ENCODE data around the gene PRDX5. TPM values are rescaled to one million over a fixed set of nuclear protein-coding genes. Genes with fewer than 3 reads are reported as not detected.
"Not testable (repeated sequence)": the region's sequence is repeated elsewhere in the genome, so short reads cannot be mapped to it uniquely, and the experiment has no call there.

The PRDX5 gene
- total RNA-seq, 4 donors from 2014 or later = 152 to 381 (median 265) TPM

GRCh38 chr11:64306876-64307622 is 10.9 kb upstream of the PRDX5 start:
- H3K27ac ChIP-seq = peak overlapping the region; percentile 90 to 99 (median 98)
- DNase-seq = peak; percentile 65
- peak overlapping the region in 3 of 4 donors; percentile 56 to 81 (median 65) for H3K4me3 ChIP-seq
- WGBS, 2 donors (ENCODE audit: low coverage in 1 of 2) = 61% methylated on average over 7 of the region's 15 CpGs; no CpG with 5 or more reads in 1 of the 2 donors
- H3K9me3 ChIP-seq = no peaks in the 10 kb centered on the region
- intact Hi-C loops (cut with DNase I; ENCODE audit: low total_unique reads) (no loop called here), in situ Hi-C loops (cut with MboI; ENCODE audit: low pct_ligation_motif_present in 1 of 4, low pct_unique_long_range_greater_than_20kb in 1 of 4, low sequenced_read_pairs in 3 of 4) (no loop called here)
- H3K4me1 ChIP-seq = peaks cover 4 to 29% (median 25%) of the 10 kb centered on the region in 4 donors
- H3K36me3 ChIP-seq = no peaks in the 10 kb centered on the region
- TF ChIP-seq CTCF (IDR thresholded peaks at IDR 0.05) (no peak), EP300 (IDR thresholded peaks at IDR 0.05; ENCODE audit: low read depth) (no peak), POLR2A (IDR thresholded peaks at IDR 0.05) (no peak), POLR2AphosphoS5 (IDR thresholded peaks at IDR 0.05) (no peak)
- peaks cover 1% of the 10 kb centered on the region for H3K27me3 ChIP-seq

GRCh38 chr11:64307795-64308194 is 10.1 kb upstream of the PRDX5 start:
- DNase-seq; H3K36me3 ChIP-seq; H3K27me3 ChIP-seq; in situ Hi-C loops (cut with MboI; ENCODE audit: low pct_ligation_motif_present in 1 of 4, low pct_unique_long_range_greater_than_20kb in 1 of 4, low sequenced_read_pairs in 3 of 4); intact Hi-C loops (cut with DNase I; ENCODE audit: low total_unique reads); H3K9me3 ChIP-seq: not testable (repeated sequence)
- Histone ChIP-seq H3K4me1 (peaks cover 4 to 35% (median 25%) of the 10 kb centered on the region in 4 donors), H3K27ac (peak overlapping the region in 3 of 4 donors; percentile 90 to 99 (median 96)), H3K4me3 (peak overlapping the region in 1 of 4 donors; percentile 65)
- 59% methylated on average over 5 of the region's 5 CpGs; no CpG with 5 or more reads in 1 of the 2 donors for WGBS, 2 donors (ENCODE audit: low coverage in 1 of 2)

GRCh38 chr11:64312947-64313346 is 5.0 kb upstream of the PRDX5 start:
- no peak for DNase-seq
- Histone ChIP-seq H3K27ac (peak overlapping the region in 3 of 4 donors; percentile 51 to 68 (median 62)), H3K4me1 (peaks cover 4 to 29% (median 13%) of the 10 kb centered on the region in 4 donors), H3K4me3 (no peak overlapping the region), H3K27me3 (no peaks in the 10 kb centered on the region), H3K36me3 (peaks cover 0 to 11% (median 3%) of the 10 kb centered on the region in 4 donors), H3K9me3 (no peaks in the 10 kb centered on the region)
- TF ChIP-seq POLR2AphosphoS5 (IDR thresholded peaks at IDR 0.05) (no peak), POLR2A (IDR thresholded peaks at IDR 0.05) (no peak), CTCF (IDR thresholded peaks at IDR 0.05) (no peak)
- intact Hi-C loops (cut with DNase I; ENCODE audit: low total_unique reads) = no loop called here
- WGBS, 2 donors (ENCODE audit: low coverage in 1 of 2) = 83 to 89% methylated on average over 1 to 10 of the region's 10 CpGs
- in situ Hi-C loops (cut with MboI; ENCODE audit: low pct_ligation_motif_present in 1 of 4, low pct_unique_long_range_greater_than_20kb in 1 of 4, low sequenced_read_pairs in 3 of 4) = no loop called here

GRCh38 chr11:64313491-64314145 is 4.3 kb upstream of the PRDX5 start:
- H3K4me1 ChIP-seq = peaks cover 4 to 28% (median 14%) of the 10 kb centered on the region in 4 donors
- WGBS, 2 donors (ENCODE audit: low coverage in 1 of 2) = 67% methylated on average over 1 to 11 of the region's 18 CpGs
- TF ChIP-seq POLR2A (IDR thresholded peaks at IDR 0.05) = no peak
- no peak for TF ChIP-seq CTCF (IDR thresholded peaks at IDR 0.05)
- no peak for TF ChIP-seq EP300 (IDR thresholded peaks at IDR 0.05; ENCODE audit: low read depth)
- TF ChIP-seq POLR2AphosphoS5 (IDR thresholded peaks at IDR 0.05) = peak in 1 of 3 donors; percentile 23
- in situ Hi-C loops (cut with MboI; ENCODE audit: low pct_ligation_motif_present in 1 of 4, low pct_unique_long_range_greater_than_20kb in 1 of 4, low sequenced_read_pairs in 3 of 4) = no loop called here
- no peak overlapping the region for H3K4me3 ChIP-seq
- H3K27me3 ChIP-seq = no peaks in the 10 kb centered on the region
- H3K9me3 ChIP-seq = no peaks in the 10 kb centered on the region
- peak overlapping the region; percentile 34 to 68 (median 56) for H3K27ac ChIP-seq
- H3K36me3 ChIP-seq = peaks cover 0 to 11% (median 3%) of the 10 kb centered on the region in 4 donors
- intact Hi-C loops (cut with DNase I; ENCODE audit: low total_unique reads) = no loop called here
- peak; percentile 47 for DNase-seq

All from transverse colon (tissue), 4 donors.